Liver (tissue), 3 donors: ENCODE results near the gene TENM3.

Experiments used
- HNF4G ChIP-seq: IDR thresholded peaks from 2 replicates; pipeline ENCODE4 v1.6.1; 2016; ENCODE audit warnings: antibody characterized with exemption
- JUND ChIP-seq, 2 donors: IDR thresholded peaks; 2 replicates each; pipeline ENCODE4 v1.6.1; 2016; ENCODE audit warnings: antibody characterized with exemption in 2 of 2
- RAD21 ChIP-seq, 2 donors: IDR thresholded peaks; 2 replicates each; pipeline ENCODE4 v1.6.1; 2016; ENCODE audit warnings: antibody characterized with exemption in 2 of 2, mild to moderate bottlenecking in 2 of 2
- TAF1 ChIP-seq: conservative IDR thresholded peaks from 2 replicates; pipeline ENCODE4 v1.6.1; 2016; ENCODE audit warnings: antibody characterized with exemption, mild to moderate bottlenecking
- YY1 ChIP-seq: IDR thresholded peaks from 2 replicates; pipeline ENCODE4 v1.6.1; 2016; ENCODE audit warnings: antibody characterized with exemption, mild to moderate bottlenecking
- ZBTB33 ChIP-seq: IDR thresholded peaks from 2 replicates; pipeline ENCODE4 v1.6.1; 2016; ENCODE audit warnings: antibody characterized with exemption
- TF ChIP-seq, protein P1 (sequence below): fragments of 150-350 bp; IDR thresholded peaks from 2 replicates; pipeline ENCODE4 v1.5.1; 2017; ENCODE audit warnings: improper control_type of control experiment, low read depth, low read length; ENCODE audit not compliant: missing input control
- TF ChIP-seq, protein P2 (sequence below): IDR thresholded peaks from 2 replicates; pipeline ENCODE4 v1.6.1; 2016; ENCODE audit warnings: antibody characterized with exemption
- donor health status: healthy.
- donor health status: healthy.

DNA sequence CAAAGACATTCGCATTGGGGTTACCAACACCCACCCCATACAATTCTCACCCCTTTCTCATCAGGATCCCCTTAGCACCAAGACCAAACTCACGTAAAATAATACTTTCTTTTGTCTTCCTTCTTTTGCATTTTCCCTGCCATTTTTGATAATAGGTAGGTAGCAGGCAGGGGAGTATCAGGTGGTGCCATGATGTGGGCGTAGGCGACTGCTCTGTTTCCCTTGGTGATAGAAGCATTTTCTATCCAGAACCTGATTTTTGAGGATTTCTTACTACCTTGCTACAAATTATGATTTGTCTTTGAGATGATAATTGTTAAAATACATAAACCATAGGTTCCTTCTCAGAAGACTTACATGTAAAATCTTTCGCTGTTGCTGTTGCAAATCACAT lies 523.7 kb downstream of the TENM3 start:
- TF ChIP-seq, protein P1, sequence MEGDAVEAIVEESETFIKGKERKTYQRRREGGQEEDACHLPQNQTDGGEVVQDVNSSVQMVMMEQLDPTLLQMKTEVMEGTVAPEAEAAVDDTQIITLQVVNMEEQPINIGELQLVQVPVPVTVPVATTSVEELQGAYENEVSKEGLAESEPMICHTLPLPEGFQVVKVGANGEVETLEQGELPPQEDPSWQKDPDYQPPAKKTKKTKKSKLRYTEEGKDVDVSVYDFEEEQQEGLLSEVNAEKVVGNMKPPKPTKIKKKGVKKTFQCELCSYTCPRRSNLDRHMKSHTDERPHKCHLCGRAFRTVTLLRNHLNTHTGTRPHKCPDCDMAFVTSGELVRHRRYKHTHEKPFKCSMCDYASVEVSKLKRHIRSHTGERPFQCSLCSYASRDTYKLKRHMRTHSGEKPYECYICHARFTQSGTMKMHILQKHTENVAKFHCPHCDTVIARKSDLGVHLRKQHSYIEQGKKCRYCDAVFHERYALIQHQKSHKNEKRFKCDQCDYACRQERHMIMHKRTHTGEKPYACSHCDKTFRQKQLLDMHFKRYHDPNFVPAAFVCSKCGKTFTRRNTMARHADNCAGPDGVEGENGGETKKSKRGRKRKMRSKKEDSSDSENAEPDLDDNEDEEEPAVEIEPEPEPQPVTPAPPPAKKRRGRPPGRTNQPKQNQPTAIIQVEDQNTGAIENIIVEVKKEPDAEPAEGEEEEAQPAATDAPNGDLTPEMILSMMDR: no peak
- TF ChIP-seq, protein P2, sequence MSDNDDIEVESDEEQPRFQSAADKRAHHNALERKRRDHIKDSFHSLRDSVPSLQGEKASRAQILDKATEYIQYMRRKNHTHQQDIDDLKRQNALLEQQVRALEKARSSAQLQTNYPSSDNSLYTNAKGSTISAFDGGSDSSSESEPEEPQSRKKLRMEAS: no peak
- no peak for TF ChIP-seq YY1
- TF ChIP-seq ZBTB33: no peak
- no peak for TF ChIP-seq RAD21 (IDR thresholded peaks at IDR 0.05)
- no peak for TF ChIP-seq TAF1
- no peak for TF ChIP-seq HNF4G
- no peak for TF ChIP-seq JUND (IDR thresholded peaks at IDR 0.05)
